Measurements from ENCODE around the gene PAX6.

The PAX6 gene

DNA sequence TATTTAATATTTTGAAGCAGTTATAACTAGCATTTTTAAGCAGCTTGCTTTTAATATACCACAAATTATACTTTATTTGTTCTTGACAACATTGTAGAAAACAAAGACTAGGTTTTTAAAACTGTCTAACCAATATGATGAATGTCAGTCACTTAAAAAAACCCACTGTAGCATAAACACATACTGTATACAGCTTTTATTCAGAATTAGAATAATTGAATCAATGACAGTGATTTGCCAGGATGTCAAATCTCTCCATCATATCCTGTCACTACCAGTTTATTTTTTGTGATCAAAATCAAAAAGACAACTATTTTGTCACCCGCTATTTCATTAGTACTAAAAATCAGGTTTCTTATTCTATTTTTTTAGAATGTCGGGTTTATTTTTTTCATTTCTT, 26.5 kb downstream of the PAX6 start:
- DNase-seq: no peak
- no peak overlapping the region for H3K4me3 ChIP-seq (ENCODE audit: low read depth, low read length)
- no peaks in the 10 kb centered on the region for H3K36me3 ChIP-seq
- TF ChIP-seq, protein P1, sequence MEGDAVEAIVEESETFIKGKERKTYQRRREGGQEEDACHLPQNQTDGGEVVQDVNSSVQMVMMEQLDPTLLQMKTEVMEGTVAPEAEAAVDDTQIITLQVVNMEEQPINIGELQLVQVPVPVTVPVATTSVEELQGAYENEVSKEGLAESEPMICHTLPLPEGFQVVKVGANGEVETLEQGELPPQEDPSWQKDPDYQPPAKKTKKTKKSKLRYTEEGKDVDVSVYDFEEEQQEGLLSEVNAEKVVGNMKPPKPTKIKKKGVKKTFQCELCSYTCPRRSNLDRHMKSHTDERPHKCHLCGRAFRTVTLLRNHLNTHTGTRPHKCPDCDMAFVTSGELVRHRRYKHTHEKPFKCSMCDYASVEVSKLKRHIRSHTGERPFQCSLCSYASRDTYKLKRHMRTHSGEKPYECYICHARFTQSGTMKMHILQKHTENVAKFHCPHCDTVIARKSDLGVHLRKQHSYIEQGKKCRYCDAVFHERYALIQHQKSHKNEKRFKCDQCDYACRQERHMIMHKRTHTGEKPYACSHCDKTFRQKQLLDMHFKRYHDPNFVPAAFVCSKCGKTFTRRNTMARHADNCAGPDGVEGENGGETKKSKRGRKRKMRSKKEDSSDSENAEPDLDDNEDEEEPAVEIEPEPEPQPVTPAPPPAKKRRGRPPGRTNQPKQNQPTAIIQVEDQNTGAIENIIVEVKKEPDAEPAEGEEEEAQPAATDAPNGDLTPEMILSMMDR (IDR thresholded peaks at IDR 0.05; ENCODE audit: low read depth, low read length): no peak
- no peaks in the 10 kb centered on the region for H3K9me3 ChIP-seq (ENCODE audit: severe bottlenecking)
- no peak overlapping the region for H3K27ac ChIP-seq
- no peaks in the 10 kb centered on the region for H3K27me3 ChIP-seq (ENCODE audit: insufficient read depth, low read depth, severe bottlenecking)

DNA sequence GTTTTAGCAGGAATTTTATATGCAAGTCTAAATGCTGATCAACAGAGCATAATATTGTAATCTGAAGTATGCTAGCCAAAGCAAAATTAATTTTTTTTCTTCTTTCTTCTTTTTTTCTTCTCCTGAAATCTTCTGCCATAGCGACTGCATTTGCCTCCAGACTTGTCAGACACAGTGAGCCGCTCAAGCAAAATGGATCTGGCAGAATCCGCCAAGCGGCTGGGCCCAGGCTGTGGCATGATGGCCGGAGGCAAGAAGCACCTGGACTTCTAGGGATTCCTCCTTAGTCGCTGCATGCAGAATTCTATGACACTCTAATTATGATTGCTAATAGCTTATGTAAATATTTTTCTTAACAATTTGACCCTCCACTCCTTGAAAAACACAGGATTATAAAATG, 27.9 kb downstream of the PAX6 start:
- Histone ChIP-seq H3K27me3 (ENCODE audit: insufficient read depth, low read depth, severe bottlenecking) (no peaks in the 10 kb centered on the region), H3K4me3 (ENCODE audit: low read depth, low read length) (no peak overlapping the region), H3K27ac (no peak overlapping the region), H3K9me3 (ENCODE audit: severe bottlenecking) (no peaks in the 10 kb centered on the region), H3K36me3 (no peaks in the 10 kb centered on the region)
- no peak for DNase-seq
- TF ChIP-seq, protein P1 (IDR thresholded peaks at IDR 0.05; ENCODE audit: low read depth, low read length): no peak

DNA sequence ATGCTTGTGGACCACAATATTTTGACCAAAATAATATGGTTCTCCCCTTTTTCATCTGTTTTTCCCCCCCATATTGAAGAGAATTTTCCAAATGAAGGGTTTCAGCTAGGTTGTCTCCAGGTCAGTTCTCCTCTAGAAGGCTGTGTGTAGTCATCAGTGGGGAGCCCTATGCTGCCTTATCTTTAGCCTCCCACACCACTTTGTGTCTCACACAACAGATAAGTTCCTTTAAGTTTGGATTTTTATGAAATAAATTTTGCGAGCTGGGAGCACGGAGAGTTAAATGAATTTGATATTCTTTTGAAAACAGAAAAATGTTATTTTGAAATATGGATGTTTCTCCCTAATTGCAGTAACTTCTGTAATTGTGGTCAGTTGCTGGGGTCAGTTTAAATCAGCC, 28.9 kb downstream of the PAX6 start:
- no peak for DNase-seq
- TF ChIP-seq, protein P1 (IDR thresholded peaks at IDR 0.05; ENCODE audit: low read depth, low read length): no peak
- H3K9me3 ChIP-seq (ENCODE audit: severe bottlenecking): no peaks in the 10 kb centered on the region

DNA sequence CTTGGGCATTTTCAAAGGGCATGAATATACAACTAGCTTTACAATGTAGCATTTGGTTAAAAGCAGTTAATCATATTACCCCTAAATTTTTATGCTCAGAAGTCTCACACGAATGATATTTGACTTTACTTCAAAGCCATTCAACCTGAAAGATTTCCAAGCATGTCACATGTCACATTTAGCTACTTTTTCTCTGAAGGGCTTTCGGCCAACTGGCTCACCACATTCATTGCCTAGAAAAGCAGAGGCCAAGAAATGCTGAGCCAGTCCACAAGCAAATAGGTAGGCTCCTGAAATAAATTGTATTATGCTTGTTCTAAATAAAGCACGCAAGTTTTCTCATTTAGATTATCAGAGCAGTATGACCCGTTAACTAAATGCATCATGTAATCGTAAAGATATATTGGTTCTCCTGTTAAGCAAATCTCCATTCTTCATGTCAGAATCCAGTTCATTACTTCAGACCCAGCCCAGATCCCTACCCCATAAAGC, 30.6 kb downstream of the PAX6 start:
- DNase-seq: no peak
- H3K27me3 ChIP-seq (ENCODE audit: insufficient read depth, low read depth, severe bottlenecking): no peaks in the 10 kb centered on the region
- no peak overlapping the region for H3K4me3 ChIP-seq (ENCODE audit: low read depth, low read length)
- no peaks in the 10 kb centered on the region for H3K36me3 ChIP-seq
- TF ChIP-seq, protein P1 (IDR thresholded peaks at IDR 0.05; ENCODE audit: low read depth, low read length): no peak
- no peak overlapping the region for H3K27ac ChIP-seq
- H3K9me3 ChIP-seq (ENCODE audit: severe bottlenecking): no peaks in the 10 kb centered on the region

More for the DNA sequence above, 28.9 kb downstream of the PAX6 start:
- H3K27me3 ChIP-seq (ENCODE audit: insufficient read depth, low read depth, severe bottlenecking): no peaks in the 10 kb centered on the region
- no peak overlapping the region for H3K27ac ChIP-seq
- no peak overlapping the region for H3K4me3 ChIP-seq (ENCODE audit: low read depth, low read length)
- H3K36me3 ChIP-seq: no peaks in the 10 kb centered on the region

DNA sequence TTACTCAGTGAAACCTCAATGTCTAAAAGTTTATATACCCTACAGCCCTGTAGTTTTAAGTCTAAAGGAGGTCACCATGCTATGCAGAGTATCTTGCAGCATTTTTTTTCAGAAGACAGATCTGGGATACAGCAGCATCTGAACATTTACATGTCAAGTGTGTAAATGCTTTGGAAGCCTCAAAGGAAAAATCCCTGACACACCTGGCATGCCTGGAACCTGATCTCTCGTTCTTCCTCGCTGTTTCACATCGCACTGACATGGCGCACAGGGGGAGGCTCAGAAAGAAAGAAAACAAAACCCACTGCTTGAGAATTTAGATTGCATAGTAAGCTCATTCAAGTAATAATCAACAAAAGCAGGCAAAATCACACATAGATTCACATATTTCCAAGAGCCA, 31.0 kb downstream of the PAX6 start:
- no peak for DNase-seq
- Histone ChIP-seq H3K27ac (no peak overlapping the region), H3K9me3 (ENCODE audit: severe bottlenecking) (no peaks in the 10 kb centered on the region), H3K4me3 (ENCODE audit: low read depth, low read length) (no peak overlapping the region), H3K27me3 (ENCODE audit: insufficient read depth, low read depth, severe bottlenecking) (no peaks in the 10 kb centered on the region), H3K36me3 (no peaks in the 10 kb centered on the region)
- TF ChIP-seq, protein P1 (IDR thresholded peaks at IDR 0.05; ENCODE audit: low read depth, low read length): no peak

DNA sequence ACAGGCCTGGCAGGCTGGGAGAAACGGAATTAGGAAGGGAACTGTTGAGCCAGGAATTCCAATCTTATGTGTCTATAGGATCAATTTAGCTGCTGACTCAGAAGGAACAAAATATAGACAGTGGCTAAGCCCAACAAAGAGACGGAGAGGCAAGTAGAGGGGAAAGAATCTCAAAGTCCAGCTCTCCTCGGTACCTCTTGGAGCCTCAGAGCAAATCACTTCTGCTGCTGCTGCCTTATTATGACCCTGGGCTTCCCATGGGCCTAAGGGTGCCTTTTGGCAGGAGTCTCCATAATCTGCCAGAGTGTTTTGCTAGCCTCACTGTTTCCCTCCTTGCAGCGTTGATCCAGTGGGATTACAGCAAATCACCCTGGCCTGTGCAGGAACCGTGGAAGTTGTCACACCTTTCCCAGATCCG, 31.7 kb downstream of the PAX6 start:
- Histone ChIP-seq H3K27ac (no peak overlapping the region), H3K4me3 (ENCODE audit: low read depth, low read length) (no peak overlapping the region), H3K27me3 (ENCODE audit: insufficient read depth, low read depth, severe bottlenecking) (no peaks in the 10 kb centered on the region), H3K9me3 (ENCODE audit: severe bottlenecking) (no peaks in the 10 kb centered on the region), H3K36me3 (no peaks in the 10 kb centered on the region)
- TF ChIP-seq, protein P1 (IDR thresholded peaks at IDR 0.05; ENCODE audit: low read depth, low read length): no peak
- DNase-seq: peak; percentile 50
